Karpas-422 (cell line): Measurements from ENCODE around the gene NECTIN1. TPM values are rescaled to one million over a fixed set of nuclear protein-coding genes. Genes with fewer than 3 reads are reported as not detected.

Source experiments
- DNase-seq: peaks from one replicate; pipeline ENCODE4 v3.0.0-alpha.2; 2015
- H2AFZ ChIP-seq: fragments of 200-600 bp; sonication (generic); 2 replicates; pipeline ENCODE4 v1.6.1; 2014; ENCODE audit warnings: antibody characterized with exemption, low read length, mixed read lengths
- H3K27ac ChIP-seq: fragments of 200-600 bp; sonication (generic); 2 replicates; pipeline ENCODE4 v1.5.1; 2014; ENCODE audit warnings: mild to moderate bottlenecking, low read length, moderate library complexity
- H3K27me3 ChIP-seq: fragments of 200-600 bp; sonication (generic); 2 replicates; pipeline ENCODE4 v1.6.1; 2014; ENCODE audit warnings: low read length, mixed read lengths
- H3K36me3 ChIP-seq: fragments of 200-600 bp; sonication (generic); 2 replicates; pipeline ENCODE4 v1.6.1; 2014; ENCODE audit warnings: low read length, mixed read lengths; ENCODE audit not compliant: insufficient read depth
- H3K4me1 ChIP-seq: fragments of 200-600 bp; sonication (generic); 2 replicates; pipeline ENCODE4 v1.6.1; 2014; ENCODE audit warnings: mild to moderate bottlenecking, low read length, mixed read lengths
- H3K4me2 ChIP-seq: fragments of 200-600 bp; sonication (generic); 2 replicates; pipeline ENCODE4 v1.6.1; 2014; ENCODE audit warnings: low read length, low read depth, mild to moderate bottlenecking; ENCODE audit not compliant: poor library complexity, severe bottlenecking
- H3K4me3 ChIP-seq: fragments of 200-600 bp; sonication (generic); 2 replicates; pipeline ENCODE4 v1.5.1; 2014; ENCODE audit warnings: mild to moderate bottlenecking, antibody characterized with exemption, low read length, mixed read lengths
- H3K79me2 ChIP-seq: fragments of 200-600 bp; sonication (generic); 2 replicates; pipeline ENCODE4 v1.6.1; 2014; ENCODE audit warnings: mild to moderate bottlenecking, low read length, mixed read lengths
- H3K9ac ChIP-seq: fragments of 200-600 bp; sonication (generic); 2 replicates; pipeline ENCODE4 v1.6.0; 2014; ENCODE audit warnings: low read length
- H3K9me2 ChIP-seq: fragments of 200-600 bp; sonication (generic), shearing (Covaris generic); replicated peaks from 2 replicates; pipeline ENCODE4 v1.6.0; 2014; ENCODE audit warnings: mild to moderate bottlenecking, low read length, moderate library complexity; ENCODE audit not compliant: insufficient read depth
- H3K9me3 ChIP-seq: fragments of 300-700, 200-600 bp; sonication (generic); 2 replicates; pipeline ENCODE4 v1.6.1; 2014; ENCODE audit warnings: low read length, mixed read lengths
- H4K20me1 ChIP-seq: fragments of 200-600 bp; sonication (generic); 2 replicates; pipeline ENCODE4 v1.6.1; 2014; ENCODE audit warnings: mild to moderate bottlenecking, antibody characterized with exemption, low read length, low read depth; ENCODE audit not compliant: insufficient read depth
- total RNA-seq: library from RNA; depleted of rRNA; stranded (reverse); fragments of >200 nt; shearing (Covaris generic); gene quantifications from 2 replicates; pipeline ENCODE4 v1.2.3, GENCODE V29; 2014; ENCODE audit warnings: low replicate concordance

The NECTIN1 gene
- total RNA-seq, 1 experiment from 2014 or later = not detected

DNA sequence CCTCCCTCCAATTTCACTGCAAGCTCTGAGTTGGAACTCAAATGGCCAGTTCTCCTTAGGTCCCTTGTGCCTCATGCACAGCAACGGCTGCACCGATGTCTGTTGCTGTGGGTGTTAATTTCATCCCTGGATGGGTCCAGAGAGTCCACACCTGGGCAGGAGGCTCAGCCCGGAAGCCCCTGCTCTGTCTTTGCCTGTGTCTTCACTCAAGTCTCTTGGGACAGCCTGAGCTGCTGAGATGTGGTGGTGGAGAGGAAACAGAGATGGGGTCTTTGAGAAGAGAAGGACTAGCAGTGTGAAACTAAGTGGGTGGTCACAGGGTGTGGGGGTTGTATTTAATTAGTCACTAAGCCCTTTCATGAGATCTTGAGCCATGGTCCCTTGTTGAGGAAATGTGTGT, 109.3 kb downstream of the NECTIN1 start:
- H3K4me2 ChIP-seq = no peak overlapping the region
- H3K79me2 ChIP-seq = no peaks in the 10 kb centered on the region
- H3K27me3 ChIP-seq = no peaks in the 10 kb centered on the region
- no peak overlapping the region for H3K27ac ChIP-seq
- H3K4me3 ChIP-seq = no peak overlapping the region
- no peak for DNase-seq
- H3K4me1 ChIP-seq = no peaks in the 10 kb centered on the region
- H3K36me3 ChIP-seq = no peaks in the 10 kb centered on the region
- no peaks in the 10 kb centered on the region for H4K20me1 ChIP-seq
- no peaks in the 10 kb centered on the region for H3K9me3 ChIP-seq
- no peaks in the 10 kb centered on the region for H3K9me2 ChIP-seq
- H3K9ac ChIP-seq = no peak overlapping the region
- H2AFZ ChIP-seq = no peak overlapping the region

- H3K4me3 ChIP-seq = no peak overlapping the region
- DNase-seq = no peak
- no peaks in the 10 kb centered on the region for H3K9me3 ChIP-seq
- H4K20me1 ChIP-seq = no peaks in the 10 kb centered on the region
- H3K4me1 ChIP-seq = no peaks in the 10 kb centered on the region
- no peak overlapping the region for H3K4me2 ChIP-seq
- no peaks in the 10 kb centered on the region for H3K36me3 ChIP-seq
- H2AFZ ChIP-seq = no peak overlapping the region
- no peak overlapping the region for H3K27ac ChIP-seq
- no peaks in the 10 kb centered on the region for H3K9me2 ChIP-seq
- H3K9ac ChIP-seq = no peak overlapping the region
- H3K27me3 ChIP-seq = no peaks in the 10 kb centered on the region
- H3K79me2 ChIP-seq = no peaks in the 10 kb centered on the region
Measured at GRCh38 chr11:119618208-119618909, 110.6 kb downstream of the NECTIN1 start.

GRCh38 chr11:119617340-119617713, 111.7 kb downstream of the NECTIN1 start:
- Histone ChIP-seq H3K36me3 (no peaks in the 10 kb centered on the region), H3K9me3 (no peaks in the 10 kb centered on the region), H2AFZ (no peak overlapping the region), H4K20me1 (no peaks in the 10 kb centered on the region), H3K27ac (no peak overlapping the region), H3K4me1 (no peaks in the 10 kb centered on the region), H3K9me2 (no peaks in the 10 kb centered on the region), H3K9ac (no peak overlapping the region), H3K27me3 (no peaks in the 10 kb centered on the region), H3K4me3 (no peak overlapping the region), H3K79me2 (no peaks in the 10 kb centered on the region), H3K4me2 (no peak overlapping the region)
- no peak for DNase-seq

GRCh38 chr11:119616586-119617339, 112.2 kb downstream of the NECTIN1 start:
- no peaks in the 10 kb centered on the region for H3K36me3 ChIP-seq
- H3K4me2 ChIP-seq = no peak overlapping the region

DNA sequence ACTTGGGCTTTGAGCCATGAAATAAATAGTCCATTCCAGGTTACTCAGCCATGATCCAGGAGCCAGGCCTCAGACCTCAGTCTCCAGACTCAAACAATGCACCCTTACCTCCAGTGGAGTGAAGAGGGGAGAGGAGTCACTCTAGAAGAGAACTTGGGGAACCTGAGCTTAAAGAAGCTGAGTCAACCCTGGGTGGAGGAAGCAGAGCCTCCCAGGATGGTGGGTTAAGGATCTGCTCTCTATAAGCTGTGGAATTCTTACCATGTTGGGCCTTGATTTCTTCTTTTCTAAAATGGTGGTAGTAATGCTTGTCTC, 113.2 kb downstream of the NECTIN1 start:
- Histone ChIP-seq H3K4me2 (no peak overlapping the region), H3K9ac (no peak overlapping the region)

More at GRCh38 chr11:119616586-119617339, 112.2 kb downstream of the NECTIN1 start:
- H3K9ac ChIP-seq = no peak overlapping the region
- H3K27me3 ChIP-seq = no peaks in the 10 kb centered on the region
- no peaks in the 10 kb centered on the region for H3K9me3 ChIP-seq
- DNase-seq = no peak
- H3K4me3 ChIP-seq = no peak overlapping the region
- H4K20me1 ChIP-seq = no peaks in the 10 kb centered on the region
- no peaks in the 10 kb centered on the region for H3K79me2 ChIP-seq
- no peaks in the 10 kb centered on the region for H3K4me1 ChIP-seq
- H3K27ac ChIP-seq = no peak overlapping the region
- H2AFZ ChIP-seq = no peak overlapping the region
- H3K9me2 ChIP-seq = no peaks in the 10 kb centered on the region

DNA sequence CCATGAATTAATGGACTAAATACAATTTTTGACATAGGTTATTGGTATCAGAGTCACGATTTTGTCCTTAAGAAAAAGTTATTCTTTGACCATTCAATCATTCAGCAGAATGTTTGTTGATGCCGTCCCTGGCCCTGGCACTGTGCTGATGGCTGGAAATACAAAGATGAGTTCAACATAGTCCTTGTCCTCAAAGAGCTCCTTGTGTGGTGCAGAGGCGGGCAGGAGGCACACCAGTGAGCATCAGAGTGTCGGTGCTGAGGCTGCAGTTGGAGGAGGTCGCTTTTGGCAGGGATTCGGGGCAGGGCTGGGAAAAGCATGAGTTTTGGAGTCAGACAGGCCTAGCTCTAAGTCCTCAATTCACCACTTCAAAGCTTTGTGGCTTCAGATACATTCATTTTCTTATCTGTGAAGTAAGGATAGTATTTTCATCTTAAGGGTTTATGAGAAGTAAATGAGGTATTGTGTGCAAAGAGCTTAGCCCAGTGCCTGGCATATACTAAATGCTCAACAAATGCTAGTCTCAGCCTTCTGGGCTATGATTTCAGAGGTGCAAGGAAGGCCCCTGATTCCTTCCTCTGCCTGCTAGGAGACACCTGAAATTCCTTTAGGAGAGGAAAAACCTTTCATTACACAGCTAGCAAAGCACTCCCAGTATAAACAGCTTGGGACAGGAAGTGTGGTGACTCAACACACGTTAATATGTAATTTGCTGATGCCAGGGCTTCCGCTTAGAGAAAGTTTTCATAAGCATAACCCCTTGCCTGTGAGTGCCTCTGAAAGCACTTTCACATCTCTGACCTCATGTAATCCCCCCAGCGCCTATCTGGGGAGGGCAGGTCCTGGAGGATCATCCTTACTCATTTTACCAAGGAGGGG, 113.8 kb downstream of the NECTIN1 start:
- Histone ChIP-seq H3K27ac (no peak overlapping the region), H3K4me1 (no peaks in the 10 kb centered on the region), H3K4me2 (no peak overlapping the region), H3K79me2 (no peaks in the 10 kb centered on the region), H3K36me3 (no peaks in the 10 kb centered on the region), H2AFZ (no peak overlapping the region), H3K4me3 (no peak overlapping the region), H3K9me3 (no peaks in the 10 kb centered on the region), H3K27me3 (no peaks in the 10 kb centered on the region), H3K9ac (no peak overlapping the region), H3K9me2 (no peaks in the 10 kb centered on the region), H4K20me1 (no peaks in the 10 kb centered on the region)
- no peak for DNase-seq

More for the DNA sequence above, 113.2 kb downstream of the NECTIN1 start:
- Histone ChIP-seq H4K20me1 (no peaks in the 10 kb centered on the region), H3K79me2 (no peaks in the 10 kb centered on the region), H3K4me1 (no peaks in the 10 kb centered on the region), H2AFZ (no peak overlapping the region), H3K27me3 (no peaks in the 10 kb centered on the region), H3K9me2 (no peaks in the 10 kb centered on the region), H3K27ac (no peak overlapping the region), H3K4me3 (no peak overlapping the region), H3K9me3 (no peaks in the 10 kb centered on the region), H3K36me3 (no peaks in the 10 kb centered on the region)
- no peak for DNase-seq

DNA sequence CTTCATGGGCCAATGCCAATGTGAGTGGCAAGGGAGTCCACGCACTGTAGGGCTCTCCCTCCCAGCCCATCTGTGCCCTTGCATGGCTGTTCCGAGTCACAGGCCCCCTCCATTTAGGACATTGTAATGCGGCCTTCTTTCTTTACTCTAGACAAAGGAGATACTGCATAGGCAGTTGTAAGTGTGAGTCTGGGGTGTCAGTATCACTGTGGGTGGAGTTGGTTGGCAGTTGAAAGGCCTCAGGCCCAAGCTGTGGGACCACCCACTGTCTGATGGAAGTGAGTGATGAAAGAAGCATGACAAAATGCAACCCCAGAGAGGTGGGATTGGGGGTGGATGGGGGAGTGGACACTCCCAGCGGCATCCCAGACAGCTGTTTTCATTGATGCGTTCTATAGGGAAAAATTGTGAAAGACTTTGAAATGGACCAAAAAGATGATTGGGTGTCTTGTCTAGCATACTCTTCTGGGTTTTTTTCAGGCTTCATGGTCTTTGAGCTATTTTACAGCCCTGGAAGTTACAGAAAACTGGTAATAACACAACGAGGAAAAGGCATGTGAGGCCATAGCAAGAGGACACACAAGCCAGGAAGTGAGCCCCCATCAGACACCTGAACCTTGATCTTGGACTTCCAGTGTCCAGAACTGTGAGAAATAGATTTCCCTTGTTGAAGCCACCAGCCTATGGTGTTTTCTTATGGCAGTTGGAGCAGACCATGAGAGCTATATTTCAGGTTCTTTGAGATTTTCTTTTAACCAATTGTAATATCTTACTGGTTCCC, 114.6 kb downstream of the NECTIN1 start:
- Histone ChIP-seq H3K4me2 (no peak overlapping the region), H2AFZ (no peak overlapping the region)

More for the DNA sequence above, 114.6 kb downstream of the NECTIN1 start:
- no peak for DNase-seq
- no peaks in the 10 kb centered on the region for H3K9me3 ChIP-seq
- H3K27ac ChIP-seq = no peak overlapping the region
- no peaks in the 10 kb centered on the region for H3K9me2 ChIP-seq
- H3K4me1 ChIP-seq = no peaks in the 10 kb centered on the region
- H3K79me2 ChIP-seq = no peaks in the 10 kb centered on the region
- no peaks in the 10 kb centered on the region for H3K27me3 ChIP-seq
- H4K20me1 ChIP-seq = no peaks in the 10 kb centered on the region
- H3K36me3 ChIP-seq = no peaks in the 10 kb centered on the region
- H3K9ac ChIP-seq = no peak overlapping the region
- no peak overlapping the region for H3K4me3 ChIP-seq
